ENCODE data around the gene ZNF319. TPM values are rescaled to one million over a fixed set of nuclear protein-coding genes. Genes with fewer than 3 reads are reported as not detected.

ZNF319 gene
- total and polyA plus RNA-seq, 10 of the 15 experiments (the other 5 are each of a cell fraction or from before 2014, with no cell fraction given): 0.29 to 7.4 (median 1.7) TPM

- no peak for TF ChIP-seq E2F8 (IDR thresholded peaks at IDR 0.05; ENCODE audit: low read depth, partially characterized antibody)
- no peak for TF ChIP-seq CHD1 (IDR thresholded peaks at IDR 0.05; ENCODE audit: low read depth, low read length)
- no peak for TF ChIP-seq MYB (IDR thresholded peaks at IDR 0.05; ENCODE audit: borderline replicate concordance, low read depth, low read length)
- TF ChIP-seq RELB (IDR thresholded peaks at IDR 0.05; ENCODE audit: low read depth): no peak
- peak; percentile 85 for TF ChIP-seq NR2F1 (conservative IDR thresholded peaks at IDR 0.05)
- no peak for TF ChIP-seq FOS (IDR thresholded peaks at IDR 0.05; ENCODE audit: borderline replicate concordance, extremely low read depth, insufficient read length)
- no peak for TF ChIP-seq KDM1A (IDR thresholded peaks at IDR 0.05; ENCODE audit: borderline replicate concordance)
- TF ChIP-seq TAF1 (IDR thresholded peaks at IDR 0.05; ENCODE audit: borderline replicate concordance, low read depth, low read length): no peak
- no peak for TF ChIP-seq RCOR1 (conservative IDR thresholded peaks at IDR 0.05; ENCODE audit: low read depth, low read length)
- TF ChIP-seq ZZZ3 (IDR thresholded peaks at IDR 0.05; ENCODE audit: control insufficient read depth, insufficient read length, low read depth): no peak
Measured at GRCh38 chr16:58025351-58026138, 25.1 kb upstream of the ZNF319 start, which contains the start of gene MMP15 (continued).

Measured in GM12878 (cell line).